ENCODE data around the gene CDC42EP4.

CDC42EP4 gene

GRCh38 chr17:73327676-73328075 lies 15.9 kb upstream of the CDC42EP4 start:
- no peak for TF ChIP-seq CTCF (conservative IDR thresholded peaks at IDR 0.05; ENCODE audit: low read depth, low read length)
- Histone ChIP-seq H3K9ac (no peak overlapping the region), H3K4me1 (ENCODE audit: low read depth, poor library complexity, severe bottlenecking) (no peaks in the 10 kb centered on the region), H3K79me2 (ENCODE audit: insufficient read depth, low read depth) (no peaks in the 10 kb centered on the region), H2AFZ (ENCODE audit: low read depth) (no peak overlapping the region), H3K27ac (no peak overlapping the region), H3K4me2 (no peak overlapping the region), H3K27me3 (ENCODE audit: insufficient read depth, low read depth) (no peaks in the 10 kb centered on the region), H3K36me3 (ENCODE audit: insufficient read depth) (no peaks in the 10 kb centered on the region), H4K20me1 (ENCODE audit: insufficient read depth) (no peaks in the 10 kb centered on the region), H3K4me3 (IDR thresholded peaks at IDR 0.05; ENCODE audit: insufficient read depth, low read depth, low read length) (no peak overlapping the region)

GRCh38 chr17:73325527-73325842 lies 13.7 kb upstream of the CDC42EP4 start:
- H3K4me3 ChIP-seq (IDR thresholded peaks at IDR 0.05; ENCODE audit: insufficient read depth, low read depth, low read length), result no peak overlapping the region
- no peak overlapping the region for H3K9ac ChIP-seq
- H2AFZ ChIP-seq (ENCODE audit: low read depth), result no peak overlapping the region
- no peaks in the 10 kb centered on the region for H4K20me1 ChIP-seq (ENCODE audit: insufficient read depth)
- H3K27ac ChIP-seq, result no peak overlapping the region
- H3K27me3 ChIP-seq (ENCODE audit: insufficient read depth, low read depth), result no peaks in the 10 kb centered on the region
- H3K4me2 ChIP-seq, result no peak overlapping the region
- no peak for TF ChIP-seq CTCF (conservative IDR thresholded peaks at IDR 0.05; ENCODE audit: low read depth, low read length)
- H3K79me2 ChIP-seq (ENCODE audit: insufficient read depth, low read depth), result no peaks in the 10 kb centered on the region
- H3K36me3 ChIP-seq (ENCODE audit: insufficient read depth), result no peaks in the 10 kb centered on the region
- no peaks in the 10 kb centered on the region for H3K4me1 ChIP-seq (ENCODE audit: low read depth, poor library complexity, severe bottlenecking)

- Histone ChIP-seq H3K79me2 (ENCODE audit: insufficient read depth, low read depth) (no peaks in the 10 kb centered on the region), H3K27me3 (ENCODE audit: insufficient read depth, low read depth) (no peaks in the 10 kb centered on the region), H3K9ac (no peak overlapping the region), H4K20me1 (ENCODE audit: insufficient read depth) (no peaks in the 10 kb centered on the region), H2AFZ (ENCODE audit: low read depth) (no peak overlapping the region), H3K36me3 (ENCODE audit: insufficient read depth) (no peaks in the 10 kb centered on the region), H3K4me3 (IDR thresholded peaks at IDR 0.05; ENCODE audit: insufficient read depth, low read depth, low read length) (no peak overlapping the region), H3K4me1 (ENCODE audit: low read depth, poor library complexity, severe bottlenecking) (no peaks in the 10 kb centered on the region), H3K27ac (no peak overlapping the region), H3K4me2 (no peak overlapping the region)
- TF ChIP-seq CTCF (conservative IDR thresholded peaks at IDR 0.05; ENCODE audit: low read depth, low read length), result no peak
Measured at GRCh38 chr17:73324711-73325526, 13.1 kb upstream of the CDC42EP4 start.

GRCh38 chr17:73324160-73324475 lies 12.3 kb upstream of the CDC42EP4 start:
- Histone ChIP-seq H3K9ac (no peak overlapping the region), H3K4me1 (ENCODE audit: low read depth, poor library complexity, severe bottlenecking) (no peaks in the 10 kb centered on the region), H3K27me3 (ENCODE audit: insufficient read depth, low read depth) (no peaks in the 10 kb centered on the region), H3K79me2 (ENCODE audit: insufficient read depth, low read depth) (no peaks in the 10 kb centered on the region), H3K4me3 (IDR thresholded peaks at IDR 0.05; ENCODE audit: insufficient read depth, low read depth, low read length) (no peak overlapping the region), H4K20me1 (ENCODE audit: insufficient read depth) (no peaks in the 10 kb centered on the region), H3K4me2 (no peak overlapping the region), H3K36me3 (ENCODE audit: insufficient read depth) (no peaks in the 10 kb centered on the region), H2AFZ (ENCODE audit: low read depth) (no peak overlapping the region), H3K27ac (no peak overlapping the region)
- TF ChIP-seq CTCF (conservative IDR thresholded peaks at IDR 0.05; ENCODE audit: low read depth, low read length), result no peak

Measured in KMS-11 (cell line).